Prostate gland (tissue), 2 donors: ENCODE measurements around the gene GHR. TPM values are rescaled to one million over a fixed set of nuclear protein-coding genes. Genes with fewer than 3 reads are reported as not detected.
A peak's percentile ranks its signal among the peaks of the same experiment; 100 is the strongest.

Experiments used
- DNase-seq: peaks from one replicate; pipeline ENCODE4 v3.0.0-alpha.2; 2019; ENCODE audit warnings: low spot score
- H3K27ac ChIP-seq, 2 donors: fragments of 200-600 bp; sonication (generic); 2 replicates each; pipeline ENCODE4 v1.5.1; 2017 to 2019
- H3K27me3 ChIP-seq: fragments of 200-600 bp; sonication (generic); replicated peaks from 2 replicates; pipeline ENCODE4 v1.5.1; 2019; ENCODE audit not compliant: insufficient read depth
- H3K36me3 ChIP-seq, 2 donors: fragments of 200-600 bp; sonication (generic); 1 replicate in 1 of 2; 2 replicates in 1 of 2; pipeline versions ENCODE4 v1.5.1 to v1.8.1; 2017 to 2019
- H3K4me1 ChIP-seq: fragments of 200-600 bp; sonication (generic); replicated peaks from 2 replicates; pipeline ENCODE4 v1.5.1; 2019
- H3K4me3 ChIP-seq, 2 donors: fragments of 200-600 bp; sonication (generic); 2 replicates each; pipeline ENCODE4 v1.5.1; 2017 to 2019
- H3K9me3 ChIP-seq: fragments of 200-600 bp; sonication (generic); 2 replicates; pipeline ENCODE4 v1.5.1; 2017
- POLR2A ChIP-seq: fragments of 450-650 bp; IDR thresholded peaks from one replicate; pipeline ENCODE4 v1.6.1; 2016; ENCODE audit warnings: antibody characterized with exemption, mild to moderate bottlenecking
- POLR2AphosphoS5 ChIP-seq: sonication (generic); formaldehyde crosslinking; IDR thresholded peaks from one replicate; pipeline ENCODE4 v1.6.1; 2017; ENCODE audit warnings: antibody characterized with exemption
- WGBS: methylation state at CpG from one replicate; pipeline ENCODE4 v1.1.5; 2018; 5-methylcytosine and 5-hydroxymethylcytosine counted together
- intact Hi-C: fragments of 100-400 bp; cut with DNase I; formaldehyde crosslinking; loops from one replicate; pipeline ENCODE4 v1.14.2; 2022
- total RNA-seq, 2 donors: library from RNA; depleted of rRNA; stranded (reverse); fragments of >200 nt; gene quantifications; one replicate each; pipeline ENCODE4 v1.1.0, GENCODE V29; 2016
- TF ChIP-seq, protein P1 (sequence below), 4 experiments: fragments of 200-600 bp in 2 of 4; fragments of 450-650 bp in 2 of 4; sonication (generic) in 2 of 4; IDR thresholded peaks; 1 replicate in 3 of 4; 2 replicates in 1 of 4; pipeline ENCODE4 v1.5.1; 2016 to 2019; ENCODE audit warnings: antibody characterized with exemption in 4 of 4, mild to moderate bottlenecking in 2 of 4, moderate library complexity in 2 of 4

The GHR gene
- total RNA-seq, 2 donors from 2014 or later = 11.8 to 15.5 TPM

- Histone ChIP-seq H3K9me3 (no peaks in the 10 kb centered on the region), H3K36me3 (no peaks in the 10 kb centered on the region), H3K27me3 (no peaks in the 10 kb centered on the region), H3K4me1 (no peaks in the 10 kb centered on the region), H3K27ac (no peak overlapping the region), H3K4me3 (no peak overlapping the region)
- DNase-seq = no peak
- 39% methylated on average over 1 of the region's 1 CpG for WGBS
- intact Hi-C loops = no loop called here
- TF ChIP-seq, protein P1, sequence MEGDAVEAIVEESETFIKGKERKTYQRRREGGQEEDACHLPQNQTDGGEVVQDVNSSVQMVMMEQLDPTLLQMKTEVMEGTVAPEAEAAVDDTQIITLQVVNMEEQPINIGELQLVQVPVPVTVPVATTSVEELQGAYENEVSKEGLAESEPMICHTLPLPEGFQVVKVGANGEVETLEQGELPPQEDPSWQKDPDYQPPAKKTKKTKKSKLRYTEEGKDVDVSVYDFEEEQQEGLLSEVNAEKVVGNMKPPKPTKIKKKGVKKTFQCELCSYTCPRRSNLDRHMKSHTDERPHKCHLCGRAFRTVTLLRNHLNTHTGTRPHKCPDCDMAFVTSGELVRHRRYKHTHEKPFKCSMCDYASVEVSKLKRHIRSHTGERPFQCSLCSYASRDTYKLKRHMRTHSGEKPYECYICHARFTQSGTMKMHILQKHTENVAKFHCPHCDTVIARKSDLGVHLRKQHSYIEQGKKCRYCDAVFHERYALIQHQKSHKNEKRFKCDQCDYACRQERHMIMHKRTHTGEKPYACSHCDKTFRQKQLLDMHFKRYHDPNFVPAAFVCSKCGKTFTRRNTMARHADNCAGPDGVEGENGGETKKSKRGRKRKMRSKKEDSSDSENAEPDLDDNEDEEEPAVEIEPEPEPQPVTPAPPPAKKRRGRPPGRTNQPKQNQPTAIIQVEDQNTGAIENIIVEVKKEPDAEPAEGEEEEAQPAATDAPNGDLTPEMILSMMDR (IDR thresholded peaks at IDR 0.05) = no peak
These were observed 156.1 kb downstream of the GHR start for GRCh38 chr5:42579320-42579719.

DNA sequence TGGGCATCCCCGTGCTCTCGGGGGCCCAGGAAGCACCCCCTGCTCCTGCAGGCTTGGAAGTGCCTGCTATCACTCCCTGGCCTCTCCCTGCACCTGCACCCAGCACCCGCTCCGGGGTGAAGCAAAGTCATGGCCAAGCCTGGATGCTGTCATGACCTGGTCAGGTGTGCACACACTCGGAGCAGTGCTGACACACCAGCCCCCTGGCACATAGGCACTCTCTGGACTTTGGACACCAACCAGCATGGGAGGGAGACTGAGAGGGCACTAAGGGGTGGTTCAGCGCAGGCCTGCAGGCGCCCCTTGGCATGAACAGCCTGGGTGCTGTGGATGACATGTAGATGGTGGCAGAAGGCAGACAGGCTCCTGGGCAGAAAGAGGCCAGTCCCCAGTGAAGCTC lies 158.6 kb downstream of the GHR start:
- H3K27me3 ChIP-seq = no peaks in the 10 kb centered on the region
- TF ChIP-seq, protein P1 (IDR thresholded peaks at IDR 0.05) = no peak
- TF ChIP-seq POLR2A (no peak), POLR2AphosphoS5 (no peak)
- no peak overlapping the region for H3K4me3 ChIP-seq
- DNase-seq = no peak
- WGBS = 100% methylated on average over 7 of the region's 7 CpGs
- no peaks in the 10 kb centered on the region for H3K36me3 ChIP-seq
- intact Hi-C loops = loop anchor here (2.0 kb wide), 1 partner anchor 159 kb away; the partner anchor contains the start of gene GHR
- H3K4me1 ChIP-seq = no peaks in the 10 kb centered on the region
- H3K27ac ChIP-seq = no peak overlapping the region
- no peaks in the 10 kb centered on the region for H3K9me3 ChIP-seq

- Histone ChIP-seq H3K4me3 (no peak overlapping the region), H3K36me3 (no peaks in the 10 kb centered on the region), H3K27ac (no peak overlapping the region), H3K27me3 (no peaks in the 10 kb centered on the region), H3K4me1 (no peaks in the 10 kb centered on the region), H3K9me3 (no peaks in the 10 kb centered on the region)
- TF ChIP-seq POLR2AphosphoS5 (no peak), POLR2A (no peak)
- TF ChIP-seq, protein P1 (IDR thresholded peaks at IDR 0.05) = no peak
- intact Hi-C loops = loop anchor here (2.0 kb wide), 1 partner anchor 160 kb away; the partner anchor contains the start of gene GHR
- DNase-seq = no peak
- WGBS = 96% methylated on average over 13 of the region's 13 CpGs
These were observed 159.5 kb downstream of the GHR start for GRCh38 chr5:42582723-42583122.

DNA sequence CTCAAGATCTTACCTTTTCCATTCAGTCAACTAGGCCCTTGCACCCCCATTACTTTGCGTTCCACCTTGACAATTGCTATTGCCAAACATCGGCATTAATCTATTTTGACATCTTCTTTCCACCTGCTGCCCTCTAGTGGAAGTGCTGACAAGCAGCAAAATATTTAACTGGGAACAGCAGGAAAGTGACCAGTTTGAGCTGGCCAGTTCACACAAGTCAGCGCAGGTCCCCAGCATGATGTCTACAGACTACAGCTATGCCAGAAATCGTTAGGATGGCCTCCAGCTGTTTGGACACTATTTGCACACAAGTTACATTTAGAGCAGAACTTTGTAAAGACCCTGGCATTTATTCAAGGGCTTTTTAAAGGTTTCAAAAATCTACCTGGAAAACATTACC lies 160.1 kb downstream of the GHR start:
- Histone ChIP-seq H3K4me1 (no peaks in the 10 kb centered on the region), H3K27me3 (no peaks in the 10 kb centered on the region), H3K4me3 (no peak overlapping the region), H3K9me3 (no peaks in the 10 kb centered on the region), H3K27ac (no peak overlapping the region), H3K36me3 (no peaks in the 10 kb centered on the region)
- TF ChIP-seq POLR2A = no peak
- TF ChIP-seq, protein P1 (IDR thresholded peaks at IDR 0.05) = peak; percentile 61 to 84 (median 82)
- TF ChIP-seq POLR2AphosphoS5 = peak; percentile 84
- DNase-seq = peak; percentile 78
- WGBS = 5% methylated on average over 4 of the region's 4 CpGs
- intact Hi-C loops = loop anchor here (2.0 kb wide), 1 partner anchor 161 kb away; the partner anchor contains the start of gene GHR

DNA sequence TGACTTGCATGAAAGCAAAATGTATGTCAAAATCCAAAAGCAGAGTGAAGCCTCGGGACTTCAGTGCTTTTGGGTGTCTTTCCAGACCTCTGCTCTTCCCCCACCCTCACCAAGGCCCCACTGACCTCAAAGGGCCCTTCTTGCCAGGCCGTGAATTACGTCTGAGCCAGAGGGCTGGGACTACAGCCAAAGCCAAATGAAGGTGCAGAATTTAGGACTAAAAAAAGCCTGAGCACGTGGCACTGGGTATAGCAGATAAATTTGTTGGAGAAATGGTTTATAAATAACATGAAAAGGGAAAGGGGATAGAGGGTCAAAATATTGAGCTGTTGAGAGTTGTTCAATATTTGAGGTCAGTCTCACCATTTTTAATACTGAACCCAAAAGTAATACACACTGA lies 163.4 kb downstream of the GHR start:
- no peak for DNase-seq
- Histone ChIP-seq H3K27ac (no peak overlapping the region), H3K4me1 (peaks cover 3% of the 10 kb centered on the region), H3K4me3 (no peak overlapping the region), H3K36me3 (no peaks in the 10 kb centered on the region), H3K9me3 (no peaks in the 10 kb centered on the region), H3K27me3 (no peaks in the 10 kb centered on the region)
- intact Hi-C loops = no loop called here
- 11% methylated on average over 4 of the region's 4 CpGs for WGBS
- TF ChIP-seq POLR2AphosphoS5 (no peak), POLR2A (no peak)
- TF ChIP-seq, protein P1 (IDR thresholded peaks at IDR 0.05) = no peak
